ENCODE measurements around the gene SHC3.

Gene SHC3

DNA sequence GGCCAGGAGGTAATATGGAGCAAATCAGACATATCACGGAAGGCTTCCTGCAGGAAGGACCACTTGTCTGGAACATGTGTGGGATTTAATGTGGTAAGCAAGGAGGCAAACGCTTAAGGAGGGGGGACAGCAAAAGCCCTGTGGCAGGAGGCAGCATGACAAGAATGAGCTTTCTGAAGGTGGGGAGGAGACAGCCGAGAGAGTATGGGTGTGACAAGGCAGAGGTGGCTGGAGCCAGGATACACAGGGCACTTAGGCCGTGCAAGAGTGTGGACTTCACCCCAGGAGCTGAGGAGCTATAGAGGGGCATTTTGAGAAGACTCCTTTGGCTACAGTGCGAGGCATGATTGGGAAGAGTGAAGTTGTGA, 201.7 kb downstream of the SHC3 start:
- no peak for DNase-seq

DNA sequence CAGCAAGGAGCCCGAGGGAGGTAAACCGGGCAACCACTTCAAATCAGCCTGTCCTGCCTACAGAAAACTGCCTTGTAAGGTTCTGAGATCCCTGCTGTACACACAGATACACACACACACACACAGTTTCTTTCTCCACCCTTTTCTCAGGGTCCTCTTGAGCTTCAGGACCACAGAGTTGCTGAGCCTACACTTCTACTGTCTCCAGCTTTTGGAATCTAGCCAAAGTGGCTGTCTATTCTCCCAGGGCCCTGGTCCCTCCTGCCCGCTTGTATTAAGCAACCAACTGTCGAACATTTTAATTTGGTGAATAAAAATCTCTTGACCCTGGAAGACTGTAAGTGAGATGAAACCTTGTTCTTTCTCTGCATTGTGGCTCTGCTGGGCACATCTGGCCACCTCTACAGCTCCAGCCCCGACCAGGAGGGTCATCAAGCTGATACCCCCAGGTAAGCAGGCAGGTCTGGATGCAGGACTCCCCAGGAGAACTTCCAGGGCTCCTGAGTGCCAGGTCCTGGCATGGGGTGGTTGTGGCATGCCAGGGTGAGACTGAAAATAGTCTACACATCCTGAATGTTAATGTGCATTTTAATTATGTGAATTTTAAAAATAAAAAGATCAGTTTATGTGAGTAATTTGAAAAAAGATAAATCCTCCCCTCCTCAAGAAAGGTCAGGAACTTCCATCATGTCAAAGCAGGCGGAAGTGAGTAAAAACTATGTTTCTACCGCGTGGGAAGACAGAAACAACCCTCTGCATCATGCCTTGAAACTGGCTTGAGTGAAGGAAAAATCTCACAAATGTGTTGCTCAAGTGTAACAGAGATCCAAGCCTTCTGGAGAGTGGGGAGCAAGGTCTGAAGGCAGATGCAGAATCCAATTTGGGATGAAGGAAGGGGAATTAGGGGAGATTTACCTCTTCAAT, 202.4 kb downstream of the SHC3 start:
- DNase-seq: no peak

DNA sequence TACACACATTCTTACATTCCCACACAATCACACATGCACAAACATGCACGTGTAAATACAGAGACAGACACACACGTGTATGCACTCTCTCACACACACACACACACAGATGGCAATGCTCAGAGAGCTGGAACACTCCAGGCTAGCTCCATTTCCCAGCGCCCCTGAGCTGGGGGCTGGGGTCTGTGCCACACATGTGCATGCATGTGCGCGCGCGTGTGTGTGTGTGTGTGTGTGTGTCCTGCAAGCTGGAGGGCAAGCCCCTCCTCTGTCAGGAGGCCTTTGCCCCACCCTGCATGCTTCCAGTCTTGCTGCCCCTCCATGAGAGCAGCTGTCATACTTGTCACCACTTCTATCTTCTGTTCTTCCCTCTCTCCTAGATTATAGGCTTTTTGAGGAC, 204.0 kb downstream of the SHC3 start:
- DNase-seq: no peak

DNA sequence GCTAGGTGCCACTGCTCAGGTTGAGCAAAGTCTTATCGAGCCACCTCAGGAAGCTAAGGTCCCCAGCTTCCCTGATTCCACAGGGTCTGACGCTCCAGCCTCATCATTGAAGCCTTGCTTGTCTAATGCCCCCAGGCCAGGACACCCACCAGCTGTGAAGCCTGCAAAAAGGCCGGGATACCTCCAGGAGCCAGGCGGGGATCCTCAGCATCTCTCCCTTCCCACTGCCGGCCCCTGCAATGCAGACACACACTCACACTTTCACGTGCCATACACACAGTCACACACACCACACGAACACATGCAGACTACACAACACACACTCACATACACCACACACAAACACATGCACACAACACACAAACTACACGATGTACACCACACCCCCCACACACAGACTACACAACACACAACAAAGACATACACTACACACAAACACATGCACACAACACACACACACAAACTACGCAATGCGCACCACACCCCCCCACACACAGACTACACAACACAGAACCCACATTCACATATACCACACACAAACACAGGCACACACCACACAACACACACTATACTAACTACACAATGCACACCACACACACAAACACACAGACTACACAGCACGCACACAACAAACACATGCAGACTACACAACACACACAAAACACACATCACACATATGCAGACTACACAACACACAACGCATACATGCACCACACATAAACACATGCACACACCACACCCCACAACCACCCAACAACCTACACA, 205.2 kb downstream of the SHC3 start:
- DNase-seq: no peak

DNA sequence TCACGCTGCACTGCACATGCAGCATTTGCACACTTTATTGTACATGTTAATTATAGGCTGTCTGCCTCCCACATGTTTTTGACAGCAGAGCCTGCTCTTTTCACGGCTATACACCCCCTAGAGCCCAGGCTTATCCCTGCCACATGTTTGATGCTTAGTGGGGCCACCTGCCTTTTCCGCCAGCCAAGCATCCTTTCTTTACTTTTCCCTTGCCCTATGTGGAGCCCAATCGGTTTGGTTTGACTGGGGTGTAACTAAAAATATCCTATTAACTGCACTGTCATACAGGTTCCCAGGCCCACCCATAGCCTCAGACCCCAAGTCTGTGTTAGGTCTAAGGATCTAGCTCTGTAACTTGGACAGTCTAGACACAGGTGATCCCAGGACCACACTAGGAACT, 206.2 kb downstream of the SHC3 start:
- no peak for DNase-seq

DNA sequence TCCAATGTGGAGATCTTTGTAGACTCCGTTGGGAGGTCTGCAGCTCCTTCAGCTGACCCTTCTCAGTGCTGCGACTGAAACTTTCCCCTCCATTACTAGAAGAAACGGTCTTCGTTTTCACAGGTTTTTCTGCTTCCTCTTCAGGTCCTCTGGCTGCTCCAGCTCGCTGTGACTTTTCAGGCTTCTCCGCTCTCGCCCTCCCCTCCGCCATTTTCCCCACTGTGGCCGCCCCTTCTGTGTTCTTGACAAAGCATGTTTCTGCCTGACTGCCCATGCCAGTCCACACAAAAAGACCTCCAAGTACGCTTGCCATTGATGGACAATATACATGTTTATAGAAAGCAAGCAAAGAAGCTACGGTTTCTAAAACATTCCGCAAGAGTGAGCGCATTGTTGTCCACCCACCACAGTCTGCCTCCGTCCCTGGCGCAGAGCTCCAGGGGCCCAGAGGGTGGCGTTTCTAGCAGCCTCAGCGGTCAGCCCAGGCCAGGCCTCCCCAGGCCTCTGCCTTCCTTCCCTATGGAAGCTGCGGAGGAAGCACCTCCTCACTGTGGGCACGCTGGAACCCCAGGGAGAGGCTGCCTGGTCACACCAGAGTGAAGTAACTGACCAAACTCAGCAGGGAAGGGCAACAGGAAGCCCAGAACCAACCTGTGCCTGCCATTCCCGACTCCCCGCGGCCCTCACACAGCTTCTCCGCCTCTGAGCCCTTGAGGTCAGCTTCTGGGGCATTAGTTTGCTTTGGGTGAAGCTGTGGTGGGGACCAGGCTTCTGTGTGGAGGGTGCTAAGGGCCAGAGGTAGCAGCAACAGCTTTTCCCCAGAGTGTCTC, 207.3 kb downstream of the SHC3 start:
- DNase-seq: no peak

DNA sequence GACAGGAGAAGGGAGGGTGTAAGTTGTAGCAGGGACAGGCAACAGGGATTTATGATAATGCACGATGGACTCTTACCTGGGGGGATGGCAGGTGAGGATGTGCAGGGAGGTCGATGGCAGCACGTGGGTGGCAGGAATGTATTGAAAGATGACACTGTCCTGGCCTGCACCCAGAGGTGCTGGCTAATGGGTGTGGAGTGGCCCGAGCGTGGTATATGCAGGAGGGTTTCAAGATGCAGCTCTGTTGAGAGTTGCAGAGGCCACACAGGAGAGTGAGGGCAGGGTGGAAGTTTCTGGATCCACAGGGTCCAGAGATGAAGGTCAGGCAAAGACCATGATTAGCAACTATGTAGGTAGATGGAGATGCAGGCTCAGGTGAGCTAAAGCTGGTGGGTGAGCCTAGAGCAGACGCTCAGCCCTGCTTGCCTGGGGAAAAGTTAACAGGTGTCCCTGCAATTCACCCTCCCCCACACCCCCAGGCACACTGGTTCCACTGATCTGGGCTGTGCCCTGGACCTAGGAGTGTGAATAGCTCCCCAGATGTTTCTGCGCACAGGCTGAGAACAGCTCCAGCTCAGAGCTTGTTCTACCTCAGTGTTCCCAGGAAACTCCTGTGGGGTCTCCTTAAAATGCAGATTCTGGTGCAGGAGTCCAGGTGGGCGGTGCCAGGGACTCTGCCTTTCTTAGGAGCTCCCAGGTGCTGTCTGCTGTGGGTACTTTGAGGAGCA, 208.8 kb downstream of the SHC3 start:
- no peak for DNase-seq

DNA sequence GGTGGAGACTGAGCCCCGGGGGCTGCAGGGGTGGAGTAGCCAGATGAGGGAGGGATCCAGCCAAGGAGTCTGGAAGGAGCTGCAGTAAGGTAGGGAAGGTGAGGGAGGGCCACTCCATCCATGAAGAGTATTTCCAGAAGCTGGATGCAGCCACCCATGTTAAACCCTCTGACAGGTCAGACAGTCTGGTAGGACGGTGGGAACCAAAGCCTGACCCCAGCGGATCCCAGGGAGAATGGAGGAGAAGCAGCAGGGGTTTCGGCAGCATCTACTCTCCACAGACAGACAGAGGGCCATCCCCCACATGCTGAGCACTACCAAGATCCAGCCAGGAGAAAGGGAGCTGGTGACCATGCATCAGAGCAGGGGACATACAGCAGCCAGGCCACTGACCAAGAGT, 209.8 kb downstream of the SHC3 start:
- no peak for DNase-seq

DNA sequence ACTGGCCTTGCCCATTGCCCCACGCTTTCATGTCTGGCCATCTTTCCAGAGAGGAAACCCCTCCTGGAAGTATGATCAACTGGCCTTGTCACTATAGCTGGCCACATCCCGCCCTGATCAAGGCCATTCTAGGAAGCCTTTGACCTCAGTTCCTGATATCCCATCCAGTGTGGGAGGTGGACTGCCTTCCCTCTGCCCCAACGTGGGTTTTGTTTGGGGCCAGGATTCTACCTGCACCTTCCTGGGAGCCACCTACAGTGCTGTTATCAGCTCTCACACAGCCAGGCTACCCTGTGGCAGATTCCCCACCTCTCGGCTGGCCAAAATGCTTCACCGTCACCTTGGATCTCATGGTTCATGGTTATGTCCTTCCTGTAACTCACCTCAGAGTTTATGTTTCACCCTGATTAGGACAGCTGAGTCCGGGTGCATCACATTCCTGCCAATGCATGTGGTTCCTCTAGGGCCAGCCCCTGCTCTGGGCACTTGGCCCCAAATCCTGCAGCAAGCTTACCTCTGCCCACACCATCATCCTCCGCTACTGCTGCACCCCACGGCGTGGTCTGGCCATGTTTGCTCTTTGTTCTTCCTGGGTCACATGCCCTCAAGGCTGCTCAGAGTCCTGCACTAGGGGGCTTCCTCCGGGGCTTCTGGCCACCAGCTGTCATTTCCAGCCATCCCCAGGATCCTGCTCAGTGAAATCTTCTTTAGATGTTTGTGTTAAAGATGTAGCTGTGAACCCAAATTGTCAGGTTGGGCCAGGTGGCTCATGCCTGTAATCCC, 211.5 kb downstream of the SHC3 start:
- no peak for DNase-seq

DNA sequence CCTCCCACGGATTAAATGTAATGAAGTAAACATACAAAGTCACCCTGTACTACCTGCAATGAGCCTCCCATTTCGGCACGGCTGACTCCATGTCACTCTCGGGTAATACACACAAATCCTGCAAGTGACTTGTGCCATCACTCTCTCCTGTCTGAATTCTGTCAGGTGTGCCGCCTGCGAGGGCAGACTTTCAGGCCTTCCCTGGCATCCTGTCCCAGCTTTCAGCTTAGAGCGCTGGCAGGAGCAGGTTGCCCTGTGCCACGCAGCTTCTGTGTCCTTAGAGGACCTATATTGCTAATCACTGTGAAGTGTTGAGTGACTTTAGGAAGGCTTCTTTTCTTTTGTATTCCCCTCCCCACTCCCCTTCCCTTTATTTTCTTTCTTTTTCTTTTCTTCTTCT, 213.1 kb downstream of the SHC3 start:
- no peak for DNase-seq

DNA sequence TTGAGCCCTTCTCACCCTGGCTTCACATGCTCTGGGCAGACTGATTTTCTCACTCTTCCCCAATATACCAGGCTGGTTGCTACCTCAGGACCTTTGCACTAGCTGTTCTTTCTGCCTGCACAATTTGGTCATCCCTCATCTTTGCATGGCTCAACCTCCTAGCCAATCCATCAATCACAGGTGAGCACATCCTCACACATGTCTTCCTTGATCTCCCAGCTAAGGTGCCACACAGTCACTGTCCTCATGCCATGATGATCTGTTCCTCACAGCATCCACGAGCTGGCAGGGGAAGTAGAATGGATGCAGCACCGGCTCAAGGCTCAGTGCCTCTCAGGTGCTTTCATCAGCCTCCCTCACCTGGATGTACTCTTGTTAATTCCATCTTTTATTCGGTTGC, 218.0 kb downstream of the SHC3 start:
- no peak for DNase-seq

DNA sequence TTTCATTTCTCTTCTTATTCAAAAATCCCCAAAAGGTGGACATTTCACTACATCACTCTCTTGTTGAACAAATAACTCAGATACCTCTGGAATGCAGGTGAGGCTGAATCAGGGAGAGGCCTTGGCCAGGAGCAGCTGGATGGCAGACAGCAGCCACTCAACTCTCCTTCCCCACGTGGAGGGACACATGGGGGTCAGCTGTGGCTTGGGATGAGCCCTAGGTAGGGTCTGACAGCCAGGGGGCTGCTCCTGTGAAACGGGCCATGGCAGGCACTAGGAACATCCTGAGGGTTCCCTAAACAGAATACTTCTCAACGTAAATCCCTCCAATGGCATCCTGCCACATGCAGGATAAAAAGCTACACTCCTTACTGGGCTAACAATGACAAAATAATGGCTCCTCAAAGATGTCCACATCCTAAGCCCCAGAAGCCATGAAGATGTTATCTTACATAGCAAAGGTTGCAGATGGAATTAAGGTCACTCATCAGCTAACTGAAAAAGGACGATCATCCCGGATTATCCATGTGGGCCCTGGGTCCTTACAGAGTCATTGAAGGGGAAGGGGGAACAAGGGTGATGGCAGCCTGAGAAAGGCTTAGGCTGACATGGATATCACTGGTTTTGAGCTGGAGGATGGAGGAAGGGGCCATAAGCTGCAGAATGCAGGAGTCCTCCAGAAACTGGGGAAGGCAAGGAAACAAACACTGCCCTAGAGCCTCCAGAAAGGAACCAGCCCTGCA, 218.7 kb downstream of the SHC3 start:
- no peak for DNase-seq

DNA sequence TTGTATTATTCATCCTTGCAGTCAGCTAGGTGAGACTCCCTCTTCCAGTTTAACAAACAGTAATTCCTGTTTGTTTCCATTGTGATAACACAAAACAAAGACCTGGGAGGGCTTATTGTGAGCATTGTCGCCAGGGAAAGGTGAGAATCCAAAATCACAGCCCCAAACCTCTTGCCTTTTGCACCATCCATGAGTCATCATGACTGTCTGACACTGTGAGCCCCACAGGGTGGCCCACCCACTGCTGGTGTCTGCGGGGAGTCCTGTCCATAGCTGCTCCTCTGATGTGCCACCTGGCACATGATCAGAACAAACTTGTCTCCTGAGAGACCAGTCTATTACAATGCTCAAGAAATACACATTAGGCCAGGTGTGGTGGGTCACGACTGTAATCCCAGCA, 221.1 kb downstream of the SHC3 start:
- no peak for DNase-seq

Measured in stimulated activated CD4-positive, alpha-beta T cell treated with anti-CD3 and anti-CD28 coated beads, Interleukin-12 subunit alpha, Interleukin-12 subunit beta, amount 100 ng/mL, for 4 hours (primary cell).